ENCODE results near the gene NSD2.

NSD2 gene

DNA sequence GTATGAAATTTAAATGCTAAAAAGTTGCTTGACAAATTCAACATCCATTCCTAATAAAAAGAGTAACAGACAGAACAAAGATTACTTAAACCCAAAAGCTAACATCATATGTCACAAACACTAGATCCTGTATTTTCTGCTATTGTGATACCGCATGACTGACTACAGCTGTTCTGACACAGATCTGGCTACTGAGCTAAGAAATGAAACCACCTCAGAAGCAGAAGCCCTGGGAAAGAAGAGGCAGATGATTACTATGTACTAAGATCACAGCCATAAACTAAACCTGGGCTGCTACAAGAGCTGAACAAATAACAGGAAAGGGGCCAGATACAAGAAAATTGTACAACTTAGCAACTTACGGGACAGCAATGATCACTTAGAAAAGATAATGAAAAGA is 24.6 kb upstream of the NSD2 start:
- no peak overlapping the region for H3K27ac Mint-ChIP-seq (ENCODE audit: low read depth)
- ATAC-seq (replicated peaks; ENCODE audit: extremely low read depth, poor library complexity, severe bottlenecking) (no peak), DNase-seq (ENCODE audit: low spot score in 2 of 2) (no peak)

GRCh38 chr4:1850276-1850675 is 20.9 kb upstream of the NSD2 start:
- Mint-ChIP-seq H3K9me3 (no peaks in the 10 kb centered on the region), H3K27me3 (no peaks in the 10 kb centered on the region)
- no peak for DNase-seq (ENCODE audit: low spot score in 2 of 2)

More for the DNA sequence above, 24.6 kb upstream of the NSD2 start:
- no peaks in the 10 kb centered on the region for H3K9me3 Mint-ChIP-seq
- H3K4me1 Mint-ChIP-seq: peaks cover 23% of the 10 kb centered on the region
- no peaks in the 10 kb centered on the region for H3K27me3 Mint-ChIP-seq
- H3K4me3 Mint-ChIP-seq: no peak overlapping the region
- H3K36me3 Mint-ChIP-seq (ENCODE audit: insufficient read depth): peaks cover 33% of the 10 kb centered on the region

GRCh38 chr4:1851160-1851559 is 20.0 kb upstream of the NSD2 start:
- H3K4me3 Mint-ChIP-seq: no peak overlapping the region
- no peak for DNase-seq (ENCODE audit: low spot score in 2 of 2)
- H3K27ac Mint-ChIP-seq (ENCODE audit: low read depth): no peak overlapping the region

More at GRCh38 chr4:1850276-1850675, 20.9 kb upstream of the NSD2 start:
- no peak for ATAC-seq (replicated peaks; ENCODE audit: extremely low read depth, poor library complexity, severe bottlenecking)
- Mint-ChIP-seq H3K36me3 (ENCODE audit: insufficient read depth) (peaks cover 18% of the 10 kb centered on the region), H3K4me3 (no peak overlapping the region), H3K4me1 (peaks cover 32% of the 10 kb centered on the region), H3K27ac (ENCODE audit: low read depth) (no peak overlapping the region)

GRCh38 chr4:1851575-1852410 is 19.4 kb upstream of the NSD2 start:
- Mint-ChIP-seq H3K9me3 (no peaks in the 10 kb centered on the region), H3K36me3 (ENCODE audit: insufficient read depth) (peaks cover 9% of the 10 kb centered on the region), H3K27ac (ENCODE audit: low read depth) (peak overlapping the region; percentile 64), H3K4me3 (no peak overlapping the region), H3K4me1 (peaks cover 32% of the 10 kb centered on the region), H3K27me3 (no peaks in the 10 kb centered on the region)
- ATAC-seq (replicated peaks; ENCODE audit: extremely low read depth, poor library complexity, severe bottlenecking) (no peak), DNase-seq (ENCODE audit: low spot score in 2 of 2) (no peak)

More at GRCh38 chr4:1851160-1851559, 20.0 kb upstream of the NSD2 start:
- no peaks in the 10 kb centered on the region for H3K9me3 Mint-ChIP-seq
- H3K36me3 Mint-ChIP-seq (ENCODE audit: insufficient read depth): peaks cover 13% of the 10 kb centered on the region
- peaks cover 32% of the 10 kb centered on the region for H3K4me1 Mint-ChIP-seq
- no peak for ATAC-seq (replicated peaks; ENCODE audit: extremely low read depth, poor library complexity, severe bottlenecking)
- no peaks in the 10 kb centered on the region for H3K27me3 Mint-ChIP-seq

- Mint-ChIP-seq H3K36me3 (ENCODE audit: insufficient read depth) (peaks cover 2% of the 10 kb centered on the region), H3K27me3 (no peaks in the 10 kb centered on the region), H3K4me3 (no peak overlapping the region), H3K9me3 (no peaks in the 10 kb centered on the region), H3K4me1 (peaks cover 32% of the 10 kb centered on the region), H3K27ac (ENCODE audit: low read depth) (peak overlapping the region; percentile 45)
- ATAC-seq (replicated peaks; ENCODE audit: extremely low read depth, poor library complexity, severe bottlenecking): no peak
- no peak for DNase-seq (ENCODE audit: low spot score in 2 of 2)
These were observed 18.1 kb upstream of the NSD2 start for GRCh38 chr4:1852904-1853623.

GRCh38 chr4:1854752-1855151 is 16.4 kb upstream of the NSD2 start:
- Mint-ChIP-seq H3K4me1 (peaks cover 32% of the 10 kb centered on the region), H3K27ac (ENCODE audit: low read depth) (no peak overlapping the region), H3K9me3 (no peaks in the 10 kb centered on the region), H3K27me3 (no peaks in the 10 kb centered on the region), H3K4me3 (peak overlapping the region; percentile 67), H3K36me3 (ENCODE audit: insufficient read depth) (peaks cover 2% of the 10 kb centered on the region)
- ATAC-seq (replicated peaks; ENCODE audit: extremely low read depth, poor library complexity, severe bottlenecking) (no peak), DNase-seq (ENCODE audit: low spot score in 2 of 2) (no peak)

DNA sequence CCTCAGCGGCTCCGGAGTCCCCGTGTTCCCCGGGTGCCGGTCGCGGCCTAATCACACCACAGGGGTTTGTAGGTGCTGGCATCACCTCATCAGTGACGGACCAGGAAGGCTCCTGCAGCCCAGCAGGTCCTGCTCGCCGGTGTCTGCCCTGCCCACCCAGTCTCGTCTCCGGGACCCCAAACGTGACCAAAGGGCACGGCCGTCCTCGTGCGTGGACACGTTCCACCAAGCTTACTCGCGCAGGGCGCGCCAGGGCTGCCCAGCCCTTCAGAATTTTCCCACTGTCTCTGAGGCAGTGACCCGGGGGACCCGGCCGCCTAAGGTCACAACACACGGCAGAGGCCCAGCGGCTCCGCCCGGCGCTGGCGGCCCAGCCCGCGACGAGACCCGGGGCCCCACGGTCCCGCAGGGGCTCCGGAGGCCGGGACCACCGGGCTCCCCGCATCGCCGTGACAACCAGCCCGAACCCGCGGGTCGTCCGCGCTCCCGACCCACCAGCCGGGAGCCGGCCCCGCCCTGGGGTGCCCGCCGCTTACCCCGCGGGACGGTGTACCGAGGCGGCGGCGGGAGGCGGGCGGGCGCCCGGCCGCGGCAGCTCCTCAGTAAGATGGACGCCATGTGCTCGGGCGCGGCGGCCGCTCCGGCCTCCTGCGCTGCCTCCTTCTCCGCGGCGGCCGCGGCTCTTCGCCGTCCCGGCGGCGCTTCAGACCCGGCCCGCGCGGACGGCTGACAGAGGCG is 15.7 kb upstream of the NSD2 start:
- no peaks in the 10 kb centered on the region for H3K9me3 Mint-ChIP-seq
- H3K36me3 Mint-ChIP-seq (ENCODE audit: insufficient read depth): peaks cover 2% of the 10 kb centered on the region
- no peak for DNase-seq (ENCODE audit: low spot score in 2 of 2)
- ATAC-seq (replicated peaks; ENCODE audit: extremely low read depth, poor library complexity, severe bottlenecking): peak; percentile 25
- no peaks in the 10 kb centered on the region for H3K27me3 Mint-ChIP-seq
- H3K4me3 Mint-ChIP-seq: peak overlapping the region; percentile 78
- no peak overlapping the region for H3K27ac Mint-ChIP-seq (ENCODE audit: low read depth)
- H3K4me1 Mint-ChIP-seq: peaks cover 32% of the 10 kb centered on the region

DNA sequence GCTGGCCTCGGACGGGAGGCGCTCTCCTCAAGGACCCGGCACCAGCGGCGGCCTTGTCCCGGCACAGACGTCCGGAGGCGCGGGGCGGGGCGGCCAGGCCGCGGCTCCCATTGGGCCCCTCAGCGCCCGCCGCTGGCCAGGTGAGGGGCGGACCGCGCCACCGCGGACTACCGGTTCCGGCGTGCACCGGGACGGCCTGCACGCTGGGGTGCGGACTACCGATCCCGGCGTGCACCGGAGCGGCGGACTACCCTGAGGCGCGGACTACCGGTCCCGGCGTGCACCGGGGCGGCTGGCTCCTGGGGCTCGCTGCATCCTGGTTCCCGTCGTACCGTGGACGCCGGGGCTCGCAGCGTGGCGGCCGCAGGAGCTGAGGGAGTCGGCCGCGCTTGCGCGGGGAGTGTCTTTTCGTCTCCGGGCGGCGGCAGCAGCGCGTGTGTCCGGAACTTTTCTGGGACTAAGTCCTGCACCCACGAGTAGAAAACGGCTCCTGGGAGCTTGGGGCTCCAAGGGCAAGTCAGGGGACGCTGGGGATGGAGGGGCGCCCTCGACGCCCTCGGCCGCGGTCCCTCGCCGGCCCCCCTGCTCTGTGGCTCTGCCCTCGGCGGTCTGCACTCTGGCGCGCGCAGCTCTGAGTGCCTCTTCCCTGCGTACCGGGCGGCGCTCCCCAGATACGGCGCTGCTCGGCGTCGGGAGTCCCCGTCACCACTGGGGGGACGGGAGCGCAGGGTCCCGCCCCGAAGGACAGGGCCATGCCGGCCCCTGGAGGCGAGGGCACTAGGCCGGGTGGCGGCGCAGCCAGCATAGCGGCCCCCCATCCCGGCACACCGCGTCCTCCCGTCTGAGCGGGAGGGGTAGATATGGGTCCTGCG is 14.9 kb upstream of the NSD2 start, which contains the start of gene LETM1:
Gene LETM1, minus strand, starts transcription at position 86 of the 872 bp plus-strand sequence. CDS start 206 bp downstream, outside the sequence.
- H3K4me3 Mint-ChIP-seq: peak within 1 kb of the TSS; percentile 78
- peak within 1 kb of the TSS; percentile 46 for H3K27ac Mint-ChIP-seq (ENCODE audit: low read depth)
- H3K36me3 Mint-ChIP-seq (ENCODE audit: insufficient read depth): peaks cover 2% of the 10 kb centered on the region
- DNase-seq (ENCODE audit: low spot score in 2 of 2): peak; percentile 79 to 81
- H3K27me3 Mint-ChIP-seq: no peaks in the 10 kb centered on the region
- ATAC-seq (replicated peaks; ENCODE audit: extremely low read depth, poor library complexity, severe bottlenecking): peak; percentile 99
- peaks cover 32% of the 10 kb centered on the region for H3K4me1 Mint-ChIP-seq
- H3K9me3 Mint-ChIP-seq: no peaks in the 10 kb centered on the region

DNA sequence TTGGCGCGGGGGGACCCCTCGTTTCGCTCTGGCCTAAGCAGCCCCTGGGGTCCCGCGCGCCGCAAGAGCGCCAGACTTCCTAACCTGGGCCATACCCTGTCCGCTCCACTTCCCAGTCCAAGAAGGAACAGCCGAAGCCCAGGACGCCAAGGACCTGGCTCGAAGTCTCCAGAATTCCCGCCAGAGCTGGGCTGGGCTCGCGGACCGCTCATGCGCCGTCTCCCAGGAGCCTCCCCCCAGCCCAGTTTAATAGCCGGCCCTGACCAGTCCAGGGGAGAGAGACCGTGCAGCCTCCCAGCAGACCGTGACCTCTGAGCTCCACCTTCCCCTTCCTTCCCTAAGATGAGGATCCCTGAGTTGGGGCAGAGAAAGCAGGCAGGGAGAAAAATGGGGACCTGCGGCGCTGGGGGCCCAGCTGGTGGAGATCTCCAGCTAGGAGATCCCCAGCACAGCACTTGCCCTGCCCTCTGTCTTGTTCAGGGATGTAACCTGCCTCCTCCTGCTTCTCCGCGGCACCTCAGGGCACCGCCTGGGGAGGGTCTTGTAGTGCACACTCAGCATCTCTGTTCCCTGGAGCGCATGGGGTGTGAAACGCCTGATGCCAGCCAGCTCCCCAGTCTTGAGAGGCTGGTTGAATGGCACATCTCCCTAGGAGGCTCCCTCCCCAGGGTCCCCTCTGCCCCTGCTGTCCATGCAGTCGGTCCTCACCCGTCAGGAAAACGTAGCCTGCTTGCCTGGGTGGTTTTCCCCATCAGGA is 14.1 kb upstream of the NSD2 start:
- Mint-ChIP-seq H3K4me3 (peak overlapping the region; percentile 78), H3K36me3 (ENCODE audit: insufficient read depth) (peaks cover 5% of the 10 kb centered on the region), H3K27ac (ENCODE audit: low read depth) (peak overlapping the region; percentile 46), H3K27me3 (no peaks in the 10 kb centered on the region), H3K9me3 (no peaks in the 10 kb centered on the region), H3K4me1 (peaks cover 25% of the 10 kb centered on the region)
- ATAC-seq (replicated peaks; ENCODE audit: extremely low read depth, poor library complexity, severe bottlenecking) (no peak), DNase-seq (ENCODE audit: low spot score in 2 of 2) (no peak)

- no peak for DNase-seq (ENCODE audit: low spot score in 2 of 2)
- Mint-ChIP-seq H3K4me1 (peaks cover 21% of the 10 kb centered on the region), H3K9me3 (no peaks in the 10 kb centered on the region), H3K27me3 (no peaks in the 10 kb centered on the region), H3K4me3 (no peak overlapping the region), H3K36me3 (ENCODE audit: insufficient read depth) (peaks cover 8% of the 10 kb centered on the region), H3K27ac (ENCODE audit: low read depth) (no peak overlapping the region)
- ATAC-seq (replicated peaks; ENCODE audit: extremely low read depth, poor library complexity, severe bottlenecking): no peak
These were observed 13.3 kb upstream of the NSD2 start for GRCh38 chr4:1857931-1858330.

DNA sequence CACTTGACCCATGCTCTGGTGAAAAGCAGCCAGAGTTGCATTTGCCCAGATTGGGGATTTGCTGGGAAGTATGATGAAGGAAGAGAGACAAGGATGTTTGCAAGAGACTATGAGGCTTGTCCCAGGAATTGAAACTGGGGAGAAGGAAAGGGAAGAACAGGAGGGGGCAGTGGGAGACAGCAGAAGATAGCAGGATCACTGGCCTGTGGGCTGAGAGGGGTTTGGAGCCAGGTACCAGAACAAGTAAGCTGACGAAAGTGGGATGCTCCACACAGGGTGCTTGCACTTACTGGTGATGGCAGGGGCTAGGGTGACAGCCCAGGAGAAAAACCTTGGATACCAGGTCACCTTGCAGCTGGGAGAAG is 11.8 kb upstream of the NSD2 start:
- Mint-ChIP-seq H3K27me3 (no peaks in the 10 kb centered on the region), H3K4me1 (peaks cover 18% of the 10 kb centered on the region), H3K27ac (ENCODE audit: low read depth) (no peak overlapping the region), H3K9me3 (no peaks in the 10 kb centered on the region), H3K36me3 (ENCODE audit: insufficient read depth) (peaks cover 11% of the 10 kb centered on the region), H3K4me3 (no peak overlapping the region)
- ATAC-seq (replicated peaks; ENCODE audit: extremely low read depth, poor library complexity, severe bottlenecking) (no peak), DNase-seq (ENCODE audit: low spot score in 2 of 2) (no peak)
